OCI-LY1 (cell line): ENCODE measurements around the gene LONRF3.

ENCODE experiments used
- CTCF ChIP-seq: fragments of 200-600 bp; sonication (generic), shearing (Covaris generic); IDR thresholded peaks from 2 replicates; pipeline ENCODE4 v1.5.1; 2017; ENCODE audit warnings: mild to moderate bottlenecking, antibody characterized with exemption, low read length, moderate library complexity, mixed read lengths
- EZH2 ChIP-seq: fragments of 200-600 bp; sonication (generic), shearing (Covaris generic); IDR thresholded peaks from 2 replicates; pipeline ENCODE4 v1.8.0; 2017; ENCODE audit warnings: borderline replicate concordance, mixed run types, mild to moderate bottlenecking, antibody characterized with exemption, low read length, moderate library complexity, mixed read lengths

- TF ChIP-seq CTCF (no peak), EZH2 (no peak)
These were observed 88.4 kb downstream of the LONRF3 start for GRCh38 chrX:119062750-119063374.
